DOHH2 (cell line): Measurements from ENCODE around the gene CPED1.
"Not testable (repeated sequence)": the region's sequence is repeated elsewhere in the genome, so short reads cannot be mapped to it uniquely, and the experiment has no call there.

Experiments used
- H3F3A ChIP-seq: fragments of 200-600 bp; sonication (generic), shearing (Covaris generic); 2 replicates; pipeline ENCODE4 v1.6.0; 2016; ENCODE audit warnings: antibody characterized with exemption, mild to moderate bottlenecking; ENCODE audit not compliant: control insufficient read depth, insufficient read depth
- H3K27ac ChIP-seq: fragments of 200-600 bp; sonication (generic); 2 replicates; pipeline ENCODE4 v1.5.1; 2014; ENCODE audit warnings: low read depth, mild to moderate bottlenecking, low read length, moderate library complexity
- H3K27me3 ChIP-seq: fragments of 200-600 bp; sonication (generic); 2 replicates; pipeline ENCODE4 v1.6.1; 2014; ENCODE audit warnings: mild to moderate bottlenecking, low read length, mixed read lengths; ENCODE audit not compliant: control insufficient read depth
- H3K36me3 ChIP-seq: fragments of 200-600 bp; sonication (generic); 2 replicates; pipeline ENCODE4 v1.6.1; 2014; ENCODE audit warnings: mild to moderate bottlenecking, low read length, moderate library complexity, mixed read lengths; ENCODE audit not compliant: control insufficient read depth
- H3K4me1 ChIP-seq: fragments of 200-600 bp; sonication (generic); 2 replicates; pipeline ENCODE4 v1.6.1; 2014; ENCODE audit warnings: mild to moderate bottlenecking, low read length, mixed read lengths; ENCODE audit not compliant: control insufficient read depth
- H3K4me2 ChIP-seq: fragments of 200-600 bp; sonication (generic); 2 replicates; pipeline ENCODE4 v1.6.0; 2014; ENCODE audit warnings: mild to moderate bottlenecking, low read length, moderate library complexity
- H3K4me3 ChIP-seq: fragments of 200-600 bp; sonication (generic); 2 replicates; pipeline ENCODE4 v1.5.1; 2014; ENCODE audit warnings: mild to moderate bottlenecking, low read length, mixed read lengths
- H3K79me2 ChIP-seq: fragments of 200-600 bp; sonication (generic); 2 replicates; pipeline ENCODE4 v1.6.1; 2014; ENCODE audit warnings: mild to moderate bottlenecking, low read length, mixed read lengths; ENCODE audit not compliant: control insufficient read depth
- H3K9me2 ChIP-seq: fragments of 200-600 bp; sonication (generic); replicated peaks from 2 replicates; pipeline ENCODE4 v1.6.1; 2014; ENCODE audit warnings: mild to moderate bottlenecking, low read length, mixed read lengths; ENCODE audit not compliant: control insufficient read depth
- H3K9me3 ChIP-seq: fragments of 200-600 bp; sonication (generic); 2 replicates; pipeline ENCODE4 v1.6.1; 2014; ENCODE audit warnings: antibody characterized with exemption, low read length, mixed read lengths; ENCODE audit not compliant: control insufficient read depth, insufficient read depth
- H4K20me1 ChIP-seq: fragments of 200-600 bp; sonication (generic); 2 replicates; pipeline ENCODE4 v1.6.0; 2014; ENCODE audit warnings: low read depth, mild to moderate bottlenecking, antibody characterized with exemption, low read length, moderate library complexity; ENCODE audit not compliant: control insufficient read depth, insufficient read depth
- EZH2phosphoT487 ChIP-seq: fragments of 200-600 bp; sonication (generic); IDR thresholded peaks from 2 replicates; pipeline ENCODE4 v1.6.1; 2017; ENCODE audit warnings: borderline replicate concordance, mild to moderate bottlenecking, antibody characterized with exemption, low read length, moderate library complexity, mixed read lengths
- TF ChIP-seq, protein P1 (sequence below): fragments of 200-600 bp; sonication (generic); IDR thresholded peaks from one replicate; pipeline ENCODE4 v1.5.1; 2014; ENCODE audit warnings: antibody characterized with exemption, mild to moderate bottlenecking, low read depth, low read length; ENCODE audit not compliant: poor library complexity, severe bottlenecking

Gene CPED1

DNA sequence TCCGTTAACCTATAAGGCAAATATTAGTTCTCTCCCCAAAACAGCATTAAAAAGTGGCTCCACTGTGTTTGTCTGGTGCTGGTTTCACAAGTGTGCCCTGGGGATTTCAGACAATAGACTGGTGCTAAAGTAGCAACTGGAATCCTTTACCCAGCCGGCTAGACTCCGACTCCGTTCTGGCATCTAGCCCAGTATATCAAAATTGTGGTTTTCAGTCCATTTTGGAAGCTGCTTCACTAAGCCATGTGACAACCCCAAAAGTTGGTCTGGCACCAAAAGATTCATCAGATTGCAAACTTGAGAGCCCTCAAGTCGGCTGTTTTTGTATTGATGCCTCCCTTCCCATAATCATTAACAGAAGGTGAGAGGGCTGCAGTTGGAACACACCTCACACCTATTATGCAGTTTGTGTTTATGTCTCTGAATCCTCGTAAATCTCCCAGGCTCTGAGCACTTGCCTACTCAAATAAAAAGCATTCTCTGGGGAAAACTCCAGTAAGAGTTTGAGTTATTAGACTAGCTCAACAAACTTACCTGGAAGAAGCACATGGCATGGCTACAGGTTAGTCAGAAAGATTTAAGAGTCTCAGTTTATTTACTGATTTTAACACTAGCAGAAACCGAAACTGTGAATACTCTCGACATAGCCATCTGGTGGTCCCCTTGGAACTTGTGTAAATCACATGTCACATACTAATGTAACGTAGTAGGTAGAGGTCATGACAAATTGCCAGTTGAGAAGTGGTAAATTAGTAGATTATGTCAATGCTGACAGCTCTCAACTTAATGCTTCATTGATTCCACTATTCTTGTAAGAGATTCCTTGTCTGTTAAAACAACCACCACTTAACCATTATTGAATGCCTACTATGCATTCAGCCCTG is 325.5 kb downstream of the CPED1 start:
- H3K36me3 ChIP-seq, result no peaks in the 10 kb centered on the region
- H4K20me1 ChIP-seq, result no peaks in the 10 kb centered on the region
- no peak overlapping the region for H3K4me3 ChIP-seq
- H3K4me1 ChIP-seq, result no peaks in the 10 kb centered on the region
- no peaks in the 10 kb centered on the region for H3K27me3 ChIP-seq
- H3F3A ChIP-seq, result no peaks in the 10 kb centered on the region
- H3K79me2 ChIP-seq, result no peaks in the 10 kb centered on the region
- H3K9me3 ChIP-seq, result no peaks in the 10 kb centered on the region
- TF ChIP-seq, protein P1, sequence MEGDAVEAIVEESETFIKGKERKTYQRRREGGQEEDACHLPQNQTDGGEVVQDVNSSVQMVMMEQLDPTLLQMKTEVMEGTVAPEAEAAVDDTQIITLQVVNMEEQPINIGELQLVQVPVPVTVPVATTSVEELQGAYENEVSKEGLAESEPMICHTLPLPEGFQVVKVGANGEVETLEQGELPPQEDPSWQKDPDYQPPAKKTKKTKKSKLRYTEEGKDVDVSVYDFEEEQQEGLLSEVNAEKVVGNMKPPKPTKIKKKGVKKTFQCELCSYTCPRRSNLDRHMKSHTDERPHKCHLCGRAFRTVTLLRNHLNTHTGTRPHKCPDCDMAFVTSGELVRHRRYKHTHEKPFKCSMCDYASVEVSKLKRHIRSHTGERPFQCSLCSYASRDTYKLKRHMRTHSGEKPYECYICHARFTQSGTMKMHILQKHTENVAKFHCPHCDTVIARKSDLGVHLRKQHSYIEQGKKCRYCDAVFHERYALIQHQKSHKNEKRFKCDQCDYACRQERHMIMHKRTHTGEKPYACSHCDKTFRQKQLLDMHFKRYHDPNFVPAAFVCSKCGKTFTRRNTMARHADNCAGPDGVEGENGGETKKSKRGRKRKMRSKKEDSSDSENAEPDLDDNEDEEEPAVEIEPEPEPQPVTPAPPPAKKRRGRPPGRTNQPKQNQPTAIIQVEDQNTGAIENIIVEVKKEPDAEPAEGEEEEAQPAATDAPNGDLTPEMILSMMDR, result no peak
- TF ChIP-seq EZH2phosphoT487, result no peak
- H3K9me2 ChIP-seq, result no peaks in the 10 kb centered on the region
- no peak overlapping the region for H3K4me2 ChIP-seq
- H3K27ac ChIP-seq, result no peak overlapping the region

DNA sequence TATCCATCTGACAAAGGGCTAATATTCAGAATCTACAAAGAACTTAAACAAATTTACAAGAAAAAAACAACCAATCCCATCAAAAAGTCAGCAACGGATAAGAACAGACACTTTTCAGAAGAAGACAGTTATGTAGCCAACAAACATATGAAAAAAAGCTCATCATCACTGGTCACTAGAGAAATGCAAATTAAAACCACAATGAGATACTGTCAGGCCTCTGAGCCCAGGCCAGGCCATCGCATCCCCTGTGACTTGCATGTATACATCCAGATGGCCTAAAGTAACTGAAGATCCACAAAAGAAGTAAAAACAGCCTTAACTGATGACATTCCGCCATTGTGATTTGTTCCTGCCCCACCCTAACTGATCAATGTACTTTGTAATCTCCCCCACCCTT is 326.7 kb downstream of the CPED1 start:
- H3K36me3 ChIP-seq, H3K27ac ChIP-seq, H3K79me2 ChIP-seq, H3K4me2 ChIP-seq, H3K9me3 ChIP-seq, H3K4me3 ChIP-seq, H4K20me1 ChIP-seq, H3F3A ChIP-seq, H3K9me2 ChIP-seq, H3K4me1 ChIP-seq, H3K27me3 ChIP-seq: not testable (repeated sequence)

DNA sequence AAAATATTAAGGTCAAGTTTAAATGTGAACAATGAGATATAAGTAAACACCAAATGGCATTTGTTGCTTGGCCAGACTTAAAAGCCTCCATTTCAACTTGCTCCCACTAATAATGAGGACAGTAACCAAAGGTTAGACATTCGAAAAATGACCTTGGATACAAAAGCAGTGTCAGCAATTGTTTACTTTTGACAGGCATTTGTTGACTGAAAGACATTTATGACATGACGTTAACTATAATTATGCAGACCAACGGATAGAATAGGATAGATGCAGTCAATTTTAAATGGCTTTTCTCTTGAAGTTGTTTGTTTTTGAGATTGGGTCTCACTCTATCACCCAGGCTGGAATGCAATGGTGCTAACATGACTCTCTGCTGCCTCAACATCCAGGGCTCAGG is 333.9 kb downstream of the CPED1 start:
- Histone ChIP-seq H3K79me2 (no peaks in the 10 kb centered on the region), H3K4me1 (no peaks in the 10 kb centered on the region)

More for the DNA sequence above, 333.9 kb downstream of the CPED1 start:
- no peaks in the 10 kb centered on the region for H3K36me3 ChIP-seq
- H3K9me2 ChIP-seq, result no peaks in the 10 kb centered on the region
- no peak overlapping the region for H3K4me2 ChIP-seq
- H3K27ac ChIP-seq, result no peak overlapping the region
- H4K20me1 ChIP-seq, result no peaks in the 10 kb centered on the region
- no peaks in the 10 kb centered on the region for H3K9me3 ChIP-seq
- TF ChIP-seq EZH2phosphoT487, result no peak
- TF ChIP-seq, protein P1, result no peak
- H3F3A ChIP-seq, result no peaks in the 10 kb centered on the region
- no peaks in the 10 kb centered on the region for H3K27me3 ChIP-seq
- H3K4me3 ChIP-seq, result no peak overlapping the region
